Ovary (tissue), 3 donors: ENCODE measurements around the gene ADGRL4.

Experiments
- CTCF ChIP-seq, 3 donors: fragments of 450-650 bp in 2 of 3; fragments of 200-600 bp in 1 of 3; IDR thresholded peaks; one replicate each; pipeline versions ENCODE4 v1.5.1 to v1.8.0; 2016 to 2022; ENCODE audit warnings: antibody characterized with exemption in 3 of 3, mild to moderate bottlenecking in 1 of 3
- EP300 ChIP-seq: sonication (generic); formaldehyde crosslinking; IDR thresholded peaks from one replicate; pipeline ENCODE4 v1.6.1; 2017; ENCODE audit warnings: antibody characterized with exemption
- POLR2A ChIP-seq: fragments of 450-650 bp; IDR thresholded peaks from one replicate; pipeline ENCODE4 v1.6.1; 2017; ENCODE audit warnings: antibody characterized with exemption, mild to moderate bottlenecking, moderate library complexity
- donor health status: DM: no; HTN: no; CAD: no.

GRCh38 chr1:79012500-79012899 lies 6.0 kb upstream of the ADGRL4 start:
- no peak for TF ChIP-seq CTCF (IDR thresholded peaks at IDR 0.05)
- TF ChIP-seq EP300: no peak
- TF ChIP-seq POLR2A: no peak
